ENCODE data around the gene TTLL11. TPM values are rescaled to one million over a fixed set of nuclear protein-coding genes. Genes with fewer than 3 reads are reported as not detected.

TTLL11 gene
- total RNA-seq, 4 donors from 2014 or later: 9.8 to 18.6 (median 15.6) TPM

DNA sequence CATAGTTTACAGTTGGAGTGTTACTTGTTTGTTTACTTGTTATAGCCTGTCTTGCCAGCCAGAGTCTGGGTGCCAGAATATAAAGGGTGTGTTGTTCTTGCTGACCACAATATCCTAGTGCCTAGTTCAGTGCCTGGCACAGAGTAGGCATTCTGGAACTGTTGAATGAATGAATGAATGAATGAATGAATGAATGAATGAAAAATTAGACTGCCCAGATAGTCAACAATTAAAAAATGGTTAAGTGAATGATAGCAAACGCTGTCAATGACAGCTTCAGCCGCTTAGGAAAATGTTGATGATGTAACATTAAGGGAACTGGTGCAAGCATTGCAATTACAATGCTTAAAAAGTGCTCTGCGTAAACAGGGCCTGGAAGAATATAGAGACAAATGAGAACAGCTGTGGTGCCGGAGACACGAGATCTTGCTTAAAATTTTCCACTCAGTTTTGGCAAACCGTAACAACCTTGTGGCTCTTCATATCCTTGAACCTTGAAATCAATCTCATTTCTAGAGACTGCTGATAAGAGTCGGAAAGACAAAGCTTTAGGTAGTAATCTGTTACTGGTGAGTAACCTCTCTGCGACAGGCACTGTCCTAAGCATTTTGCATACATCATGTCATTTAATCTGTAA lies 4.7 kb upstream of the TTLL11 start:
- 68 to 74% methylated on average over 8 of the region's 8 CpGs for WGBS, 2 donors
- no peak for DNase-seq (ENCODE audit: low spot score in 2 of 2)
- Histone ChIP-seq H3K27me3 (no peaks in the 10 kb centered on the region), H3K36me3 (no peaks in the 10 kb centered on the region), H3K9me3 (no peaks in the 10 kb centered on the region), H3K4me1 (peaks cover 0 to 13% (median 0%) of the 10 kb centered on the region in 4 donors), H3K4me3 (no peak overlapping the region), H3K27ac (no peak overlapping the region)
- no peak for TF ChIP-seq EP300 (IDR thresholded peaks at IDR 0.05)
- TF ChIP-seq, protein P1, sequence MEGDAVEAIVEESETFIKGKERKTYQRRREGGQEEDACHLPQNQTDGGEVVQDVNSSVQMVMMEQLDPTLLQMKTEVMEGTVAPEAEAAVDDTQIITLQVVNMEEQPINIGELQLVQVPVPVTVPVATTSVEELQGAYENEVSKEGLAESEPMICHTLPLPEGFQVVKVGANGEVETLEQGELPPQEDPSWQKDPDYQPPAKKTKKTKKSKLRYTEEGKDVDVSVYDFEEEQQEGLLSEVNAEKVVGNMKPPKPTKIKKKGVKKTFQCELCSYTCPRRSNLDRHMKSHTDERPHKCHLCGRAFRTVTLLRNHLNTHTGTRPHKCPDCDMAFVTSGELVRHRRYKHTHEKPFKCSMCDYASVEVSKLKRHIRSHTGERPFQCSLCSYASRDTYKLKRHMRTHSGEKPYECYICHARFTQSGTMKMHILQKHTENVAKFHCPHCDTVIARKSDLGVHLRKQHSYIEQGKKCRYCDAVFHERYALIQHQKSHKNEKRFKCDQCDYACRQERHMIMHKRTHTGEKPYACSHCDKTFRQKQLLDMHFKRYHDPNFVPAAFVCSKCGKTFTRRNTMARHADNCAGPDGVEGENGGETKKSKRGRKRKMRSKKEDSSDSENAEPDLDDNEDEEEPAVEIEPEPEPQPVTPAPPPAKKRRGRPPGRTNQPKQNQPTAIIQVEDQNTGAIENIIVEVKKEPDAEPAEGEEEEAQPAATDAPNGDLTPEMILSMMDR (IDR thresholded peaks at IDR 0.05): no peak
- TF ChIP-seq POLR2A (IDR thresholded peaks at IDR 0.05): no peak

DNA sequence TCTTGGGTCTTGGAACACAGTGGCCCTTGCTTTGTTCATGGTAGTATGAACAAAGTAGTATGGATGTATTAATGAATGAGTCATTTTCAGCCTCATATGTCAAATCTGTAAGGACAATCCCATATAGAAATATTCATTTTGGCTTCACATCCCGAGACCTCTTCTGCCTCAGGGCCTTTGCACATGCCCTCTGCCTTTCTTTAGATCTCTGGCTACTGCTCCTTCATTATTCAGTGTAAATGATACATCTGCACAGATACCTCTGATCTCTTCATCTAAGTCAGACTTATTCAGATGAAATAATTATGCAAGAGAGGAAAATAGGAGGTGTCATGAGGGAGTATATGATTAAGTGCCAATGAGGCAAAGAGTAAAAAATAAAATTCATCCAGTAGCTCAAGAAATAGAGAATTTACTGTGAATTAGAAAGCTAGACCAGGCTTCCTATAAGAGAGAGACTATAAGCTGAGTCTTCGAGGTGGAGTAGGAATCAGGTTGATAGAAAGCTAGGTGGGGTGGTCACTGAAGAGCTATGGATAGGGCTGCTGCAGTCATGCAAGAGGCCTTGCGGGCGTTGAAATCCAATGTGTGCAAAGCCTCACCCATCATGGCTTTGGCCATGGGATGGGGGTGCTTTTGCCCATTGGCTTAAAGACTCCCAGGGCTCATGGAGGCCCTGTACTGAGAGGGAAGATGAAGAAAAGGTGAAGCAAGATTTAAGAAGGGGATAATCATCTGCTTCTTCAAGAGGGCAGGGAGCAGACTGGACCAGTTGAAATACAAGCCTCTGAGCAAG lies 3.7 kb upstream of the TTLL11 start:
- Histone ChIP-seq H3K36me3 (no peaks in the 10 kb centered on the region), H3K27ac (no peak overlapping the region), H3K4me3 (no peak overlapping the region), H3K27me3 (no peaks in the 10 kb centered on the region), H3K4me1 (peaks cover 0 to 21% (median 7%) of the 10 kb centered on the region in 4 donors), H3K9me3 (no peaks in the 10 kb centered on the region)
- WGBS, 2 donors: 84 to 87% methylated on average over 4 of the region's 4 CpGs
- TF ChIP-seq EP300 (IDR thresholded peaks at IDR 0.05): no peak
- no peak for TF ChIP-seq POLR2A (IDR thresholded peaks at IDR 0.05)
- TF ChIP-seq, protein P1 (IDR thresholded peaks at IDR 0.05): no peak
- DNase-seq (ENCODE audit: low spot score in 2 of 2): no peak

DNA sequence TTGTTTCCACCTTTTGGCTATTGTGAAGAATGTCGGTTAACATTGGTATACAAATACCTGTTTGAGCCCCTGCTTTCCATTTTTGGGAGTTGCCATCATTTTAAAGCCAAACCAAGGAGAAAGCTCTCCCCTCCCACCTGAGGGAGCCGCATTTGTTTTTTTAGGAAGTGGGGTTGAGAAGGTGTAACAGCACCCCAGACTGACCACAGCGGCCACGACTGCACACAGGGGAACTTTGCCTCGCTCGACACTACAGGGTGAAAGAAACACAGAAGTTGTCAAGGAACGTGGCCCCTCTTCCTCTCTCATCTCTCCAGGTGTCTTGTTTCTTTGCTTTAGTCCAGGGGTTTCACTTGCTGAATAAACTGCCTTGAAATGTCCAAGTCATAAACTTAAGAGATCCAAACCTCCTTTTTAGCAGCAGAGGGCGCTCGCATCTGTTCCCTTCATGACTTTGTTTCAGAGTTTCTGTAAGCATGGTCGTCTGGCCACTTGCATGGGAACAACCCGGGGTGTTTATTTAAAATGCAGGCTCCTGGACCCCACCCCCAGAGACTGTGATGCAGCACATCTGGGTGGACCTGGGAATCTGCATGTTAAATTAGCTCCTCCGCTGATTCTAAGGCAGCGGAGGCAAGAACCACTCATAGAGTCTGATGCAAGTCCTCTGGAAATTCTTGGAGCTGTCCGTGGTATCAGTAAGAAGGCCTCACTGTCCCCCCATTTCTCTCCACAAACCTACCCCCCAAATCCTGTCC lies 2.1 kb upstream of the TTLL11 start:
- Histone ChIP-seq H3K4me1 (peaks cover 0 to 38% (median 15%) of the 10 kb centered on the region in 4 donors), H3K9me3 (no peaks in the 10 kb centered on the region), H3K36me3 (no peaks in the 10 kb centered on the region), H3K27me3 (no peaks in the 10 kb centered on the region), H3K27ac (no peak overlapping the region), H3K4me3 (no peak overlapping the region)
- no peak for TF ChIP-seq POLR2A (IDR thresholded peaks at IDR 0.05)
- TF ChIP-seq, protein P1 (IDR thresholded peaks at IDR 0.05): peak; percentile 16 to 61 (median 41)
- peak in 1 of 2 donors; percentile 59 for DNase-seq (ENCODE audit: low spot score in 2 of 2)
- WGBS, 2 donors: 22 to 30% methylated on average over 14 of the region's 14 CpGs

DNA sequence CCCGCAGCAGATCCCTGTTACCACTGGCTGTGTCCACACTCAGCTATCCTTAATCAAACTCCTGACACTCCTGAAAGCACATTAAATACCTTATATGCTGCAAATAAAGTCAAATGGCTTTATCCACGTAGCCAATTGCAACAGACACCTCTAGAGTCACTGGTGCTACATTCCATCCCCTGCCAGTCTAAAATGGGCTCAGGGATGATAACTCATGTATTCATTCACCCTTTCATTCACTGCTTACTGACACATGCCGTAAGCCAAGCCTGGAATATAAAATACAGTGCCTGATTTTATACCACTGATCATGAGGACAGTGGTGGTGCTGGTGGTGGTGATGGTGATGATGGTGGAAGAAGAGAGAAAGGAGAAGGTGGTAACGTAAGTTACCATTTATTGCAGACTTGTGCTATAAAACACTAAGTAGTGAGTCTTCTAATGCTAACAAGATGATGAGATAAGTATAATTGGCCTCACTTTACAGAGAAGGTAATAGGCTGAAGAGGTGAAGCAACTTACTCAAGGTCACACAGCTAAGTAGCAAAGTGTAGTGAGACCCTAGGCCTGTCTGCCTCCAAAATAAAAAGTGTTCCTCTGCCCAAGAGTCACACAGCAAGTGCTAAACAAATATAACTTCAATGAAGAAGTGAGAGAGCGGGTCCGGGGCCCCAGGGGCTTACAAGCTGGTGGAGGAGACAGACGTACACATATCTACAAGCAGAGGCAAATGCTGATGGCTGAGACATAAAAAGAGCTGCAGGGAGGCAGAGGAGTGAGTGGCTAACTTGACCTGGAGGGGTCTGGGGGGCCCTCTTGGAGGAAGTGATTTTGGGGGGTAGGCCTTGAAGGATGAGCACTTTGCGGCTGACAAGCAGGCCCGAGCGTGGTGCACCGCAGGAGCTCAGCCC lies 1.2 kb downstream of the TTLL11 start:
- Histone ChIP-seq H3K9me3 (no peaks in the 10 kb centered on the region), H3K27me3 (no peaks in the 10 kb centered on the region), H3K4me1 (peaks cover 0 to 48% (median 15%) of the 10 kb centered on the region in 4 donors), H3K36me3 (no peaks in the 10 kb centered on the region), H3K4me3 (peak overlapping the region; percentile 80 to 90 (median 86)), H3K27ac (peak overlapping the region in 2 of 4 donors; percentile 76 to 85)
- TF ChIP-seq POLR2A (IDR thresholded peaks at IDR 0.05) (no peak), EP300 (IDR thresholded peaks at IDR 0.05) (no peak)
- TF ChIP-seq, protein P1 (IDR thresholded peaks at IDR 0.05): no peak
- 48 to 54% methylated on average over 9 to 11 of the region's 11 CpGs for WGBS, 2 donors
- DNase-seq (ENCODE audit: low spot score in 2 of 2): no peak

Measured in tibial nerve (tissue), 4 donors.